ENCODE results near the gene AMER3.

DNA sequence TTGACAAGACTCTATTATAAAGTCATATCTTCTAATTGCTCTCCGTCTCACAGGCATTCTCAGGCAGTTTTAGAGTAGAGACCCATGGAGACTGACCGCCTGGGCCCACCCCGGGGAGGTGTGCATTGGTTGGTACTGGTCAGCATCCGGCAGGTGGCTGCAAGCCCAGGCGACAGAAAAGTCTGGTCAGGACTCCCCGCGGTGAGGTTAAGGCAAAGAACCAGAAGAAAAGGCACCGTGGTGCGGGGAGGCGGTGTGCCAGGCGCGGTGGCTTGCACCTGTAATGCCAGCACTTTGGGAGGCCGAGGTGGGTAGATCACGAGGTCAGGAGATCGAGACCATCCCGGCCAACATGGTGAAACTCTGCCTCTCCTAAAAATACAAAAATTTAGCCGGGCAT lies 32.5 kb downstream of the AMER3 start:
- TF ChIP-seq TAF1 (IDR thresholded peaks at IDR 0.05; ENCODE audit: borderline replicate concordance, insufficient read depth, low read length), result no peak
- TF ChIP-seq SIN3A (IDR thresholded peaks at IDR 0.05; ENCODE audit: borderline replicate concordance, insufficient read depth, low read length), result no peak
- TF ChIP-seq, protein P1, sequence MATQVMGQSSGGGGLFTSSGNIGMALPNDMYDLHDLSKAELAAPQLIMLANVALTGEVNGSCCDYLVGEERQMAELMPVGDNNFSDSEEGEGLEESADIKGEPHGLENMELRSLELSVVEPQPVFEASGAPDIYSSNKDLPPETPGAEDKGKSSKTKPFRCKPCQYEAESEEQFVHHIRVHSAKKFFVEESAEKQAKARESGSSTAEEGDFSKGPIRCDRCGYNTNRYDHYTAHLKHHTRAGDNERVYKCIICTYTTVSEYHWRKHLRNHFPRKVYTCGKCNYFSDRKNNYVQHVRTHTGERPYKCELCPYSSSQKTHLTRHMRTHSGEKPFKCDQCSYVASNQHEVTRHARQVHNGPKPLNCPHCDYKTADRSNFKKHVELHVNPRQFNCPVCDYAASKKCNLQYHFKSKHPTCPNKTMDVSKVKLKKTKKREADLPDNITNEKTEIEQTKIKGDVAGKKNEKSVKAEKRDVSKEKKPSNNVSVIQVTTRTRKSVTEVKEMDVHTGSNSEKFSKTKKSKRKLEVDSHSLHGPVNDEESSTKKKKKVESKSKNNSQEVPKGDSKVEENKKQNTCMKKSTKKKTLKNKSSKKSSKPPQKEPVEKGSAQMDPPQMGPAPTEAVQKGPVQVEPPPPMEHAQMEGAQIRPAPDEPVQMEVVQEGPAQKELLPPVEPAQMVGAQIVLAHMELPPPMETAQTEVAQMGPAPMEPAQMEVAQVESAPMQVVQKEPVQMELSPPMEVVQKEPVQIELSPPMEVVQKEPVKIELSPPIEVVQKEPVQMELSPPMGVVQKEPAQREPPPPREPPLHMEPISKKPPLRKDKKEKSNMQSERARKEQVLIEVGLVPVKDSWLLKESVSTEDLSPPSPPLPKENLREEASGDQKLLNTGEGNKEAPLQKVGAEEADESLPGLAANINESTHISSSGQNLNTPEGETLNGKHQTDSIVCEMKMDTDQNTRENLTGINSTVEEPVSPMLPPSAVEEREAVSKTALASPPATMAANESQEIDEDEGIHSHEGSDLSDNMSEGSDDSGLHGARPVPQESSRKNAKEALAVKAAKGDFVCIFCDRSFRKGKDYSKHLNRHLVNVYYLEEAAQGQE (IDR thresholded peaks at IDR 0.05; ENCODE audit: insufficient read depth in 1 of 2, low read depth in 2 of 2, low read length in 2 of 2), result no peak
